ENCODE data around the gene ZBTB7C.

Gene ZBTB7C

GRCh38 chr18:48326901-48327675 is 82.1 kb downstream of the ZBTB7C start:
- no peak overlapping the region for H2AFZ ChIP-seq (ENCODE audit: low read depth, low read length, severe bottlenecking)
- TF ChIP-seq CTCF (IDR thresholded peaks at IDR 0.05; ENCODE audit: insufficient read depth, low read length, poor library complexity, severe bottlenecking) (no peak), EZH2phosphoT487 (conservative IDR thresholded peaks at IDR 0.05; ENCODE audit: low read length) (no peak)

GRCh38 chr18:48325115-48325665 is 84.0 kb downstream of the ZBTB7C start:
- no peak overlapping the region for H3K4me2 ChIP-seq (ENCODE audit: low read depth, low read length, poor library complexity, severe bottlenecking)
- no peaks in the 10 kb centered on the region for H3K27me3 ChIP-seq (ENCODE audit: low read length)
- H4K20me1 ChIP-seq (ENCODE audit: low read depth, low read length), result no peaks in the 10 kb centered on the region
- no peaks in the 10 kb centered on the region for H3K9me3 ChIP-seq (ENCODE audit: insufficient read depth, low read length)
- no peak overlapping the region for H3K27ac ChIP-seq (ENCODE audit: low read depth, low read length)
- H2AFZ ChIP-seq (ENCODE audit: low read depth, low read length, severe bottlenecking), result no peak overlapping the region
- H3K9me2 ChIP-seq (replicated peaks; ENCODE audit: insufficient read depth, low read length), result no peaks in the 10 kb centered on the region
- H3K36me3 ChIP-seq (ENCODE audit: low read length), result no peaks in the 10 kb centered on the region
- no peak overlapping the region for H3K9ac ChIP-seq (ENCODE audit: low read length)
- H3F3A ChIP-seq (ENCODE audit: insufficient read depth), result no peaks in the 10 kb centered on the region
- H3K79me2 ChIP-seq (ENCODE audit: insufficient read depth, low read length), result no peaks in the 10 kb centered on the region
- no peak overlapping the region for H3K4me3 ChIP-seq (ENCODE audit: insufficient read depth, low read length, poor library complexity, severe bottlenecking)
- no peak for TF ChIP-seq EZH2phosphoT487 (conservative IDR thresholded peaks at IDR 0.05; ENCODE audit: low read length)
- TF ChIP-seq CTCF (IDR thresholded peaks at IDR 0.05; ENCODE audit: insufficient read depth, low read length, poor library complexity, severe bottlenecking), result no peak

More at GRCh38 chr18:48326901-48327675, 82.1 kb downstream of the ZBTB7C start:
- H3K27ac ChIP-seq (ENCODE audit: low read depth, low read length), result no peak overlapping the region
- no peaks in the 10 kb centered on the region for H3K9me2 ChIP-seq (replicated peaks; ENCODE audit: insufficient read depth, low read length)
- no peak overlapping the region for H3K9ac ChIP-seq (ENCODE audit: low read length)
- no peaks in the 10 kb centered on the region for H3K79me2 ChIP-seq (ENCODE audit: insufficient read depth, low read length)
- no peak overlapping the region for H3K4me3 ChIP-seq (ENCODE audit: insufficient read depth, low read length, poor library complexity, severe bottlenecking)
- H3K4me2 ChIP-seq (ENCODE audit: low read depth, low read length, poor library complexity, severe bottlenecking), result no peak overlapping the region
- no peaks in the 10 kb centered on the region for H3K27me3 ChIP-seq (ENCODE audit: low read length)
- H3K36me3 ChIP-seq (ENCODE audit: low read length), result no peaks in the 10 kb centered on the region
- H3F3A ChIP-seq (ENCODE audit: insufficient read depth), result no peaks in the 10 kb centered on the region
- no peaks in the 10 kb centered on the region for H3K9me3 ChIP-seq (ENCODE audit: insufficient read depth, low read length)
- no peaks in the 10 kb centered on the region for H4K20me1 ChIP-seq (ENCODE audit: low read depth, low read length)

GRCh38 chr18:48324651-48325050 is 84.5 kb downstream of the ZBTB7C start:
- no peak overlapping the region for H2AFZ ChIP-seq (ENCODE audit: low read depth, low read length, severe bottlenecking)
- no peak overlapping the region for H3K9ac ChIP-seq (ENCODE audit: low read length)
- no peak for TF ChIP-seq CTCF (IDR thresholded peaks at IDR 0.05; ENCODE audit: insufficient read depth, low read length, poor library complexity, severe bottlenecking)
- no peak for TF ChIP-seq EZH2phosphoT487 (conservative IDR thresholded peaks at IDR 0.05; ENCODE audit: low read length)
- no peaks in the 10 kb centered on the region for H3K9me2 ChIP-seq (replicated peaks; ENCODE audit: insufficient read depth, low read length)
- no peak overlapping the region for H3K4me2 ChIP-seq (ENCODE audit: low read depth, low read length, poor library complexity, severe bottlenecking)
- no peak overlapping the region for H3K27ac ChIP-seq (ENCODE audit: low read depth, low read length)
- H3K79me2 ChIP-seq (ENCODE audit: insufficient read depth, low read length), result no peaks in the 10 kb centered on the region
- H3K9me3 ChIP-seq (ENCODE audit: insufficient read depth, low read length), result no peaks in the 10 kb centered on the region
- H4K20me1 ChIP-seq (ENCODE audit: low read depth, low read length), result no peaks in the 10 kb centered on the region
- no peak overlapping the region for H3K4me3 ChIP-seq (ENCODE audit: insufficient read depth, low read length, poor library complexity, severe bottlenecking)
- H3F3A ChIP-seq (ENCODE audit: insufficient read depth), result no peaks in the 10 kb centered on the region
- no peaks in the 10 kb centered on the region for H3K36me3 ChIP-seq (ENCODE audit: low read length)
- no peaks in the 10 kb centered on the region for H3K27me3 ChIP-seq (ENCODE audit: low read length)

Data from SU-DHL-6 (cell line).